Measurements from ENCODE around the gene YIPF6. TPM values are rescaled to one million over a fixed set of nuclear protein-coding genes. Genes with fewer than 3 reads are reported as not detected.

The YIPF6 gene
- total RNA-seq, 1 donor from 2014 or later: 33.3 TPM

Other genes starting within 250 kb of the YIPF6 start
- gene OPHN1, start 65.6 kb upstream of the YIPF6 start, total RNA-seq: 8.0 to 12.5 TPM (median 8.6 TPM) in 3 replicates
- gene STARD8, start 148.6 kb downstream of the YIPF6 start, total RNA-seq: 6.3 to 7.1 TPM (median 6.4 TPM) in 3 replicates